ENCODE measurements around the gene ARHGAP5.
A peak's percentile ranks its signal among the peaks of the same experiment; 100 is the strongest.

ARHGAP5 gene

GRCh38 chr14:32185097-32185496 lies 108.0 kb downstream of the ARHGAP5 start:
- DNase-seq, result no peak

GRCh38 chr14:32186248-32186647 lies 109.1 kb downstream of the ARHGAP5 start:
- no peak for DNase-seq

- no peak for DNase-seq
Measured at GRCh38 chr14:32189811-32190210, 112.7 kb downstream of the ARHGAP5 start.

- no peak for DNase-seq
Measured at GRCh38 chr14:32190673-32191072, 113.6 kb downstream of the ARHGAP5 start.

- no peak for DNase-seq
Measured at GRCh38 chr14:32192712-32193373, 115.7 kb downstream of the ARHGAP5 start.

- no peak for DNase-seq
Measured at GRCh38 chr14:32193532-32193931, 116.4 kb downstream of the ARHGAP5 start.

GRCh38 chr14:32195636-32196035 lies 118.5 kb downstream of the ARHGAP5 start:
- DNase-seq, result no peak

GRCh38 chr14:32197919-32198318 lies 120.8 kb downstream of the ARHGAP5 start:
- DNase-seq, result no peak

GRCh38 chr14:32200368-32201192 lies 123.5 kb downstream of the ARHGAP5 start:
- DNase-seq, result no peak

- DNase-seq, result peak; percentile 50
Measured at GRCh38 chr14:32201193-32201815, 124.2 kb downstream of the ARHGAP5 start.

GRCh38 chr14:32201816-32202490 lies 124.8 kb downstream of the ARHGAP5 start, which contains the start of gene RNU6-7:
Gene RNU6-7 (plus strand): TSS chr14:32202045.
- peak; percentile 36 for DNase-seq

GRCh38 chr14:32202491-32202997 lies 125.4 kb downstream of the ARHGAP5 start:
- no peak for DNase-seq

- DNase-seq, result peak; percentile 82
Measured at GRCh38 chr14:32202998-32203882, 126.1 kb downstream of the ARHGAP5 start, which contains the start of gene RNU6-8. Gene RNU6-8 (minus strand): TSS chr14:32203269.

- no peak for DNase-seq
Measured at GRCh38 chr14:32203928-32204357, 126.8 kb downstream of the ARHGAP5 start.

GRCh38 chr14:32205554-32205953 lies 128.4 kb downstream of the ARHGAP5 start:
- no peak for DNase-seq

GRCh38 chr14:32205984-32206383 lies 128.9 kb downstream of the ARHGAP5 start:
- no peak for DNase-seq

- DNase-seq, result no peak
Measured at GRCh38 chr14:32206552-32206951, 129.4 kb downstream of the ARHGAP5 start.

GRCh38 chr14:32208490-32208889 lies 131.4 kb downstream of the ARHGAP5 start:
- DNase-seq, result no peak

All from activated T-cell treated with anti-CD3 and anti-CD28 coated beads for 4 hours (primary cell).